MM.1S (cell line): ENCODE results near the gene LRRC8E.

Experiments
- DNase-seq: peaks from one replicate; pipeline ENCODE4 v3.0.0-alpha.2; 2015
- H2AFZ ChIP-seq: fragments of 300-600 bp; sonication (generic); 2 replicates; pipeline ENCODE4 v1.6.0; 2016; ENCODE audit warnings: antibody characterized with exemption, low read length
- H3F3A ChIP-seq: fragments of 300-600 bp; sonication (generic); 2 replicates; pipeline ENCODE4 v1.6.1; 2016; ENCODE audit warnings: mild to moderate bottlenecking, antibody characterized with exemption, low read length, moderate library complexity, mixed read lengths; ENCODE audit not compliant: insufficient read depth
- H3K27ac ChIP-seq: fragments of 300-600 bp; sonication (generic); 2 replicates; pipeline ENCODE4 v1.5.1; 2016; ENCODE audit warnings: mild to moderate bottlenecking, low read length
- H3K27me3 ChIP-seq: fragments of 300-600 bp; sonication (generic); replicated peaks from 2 replicates; pipeline ENCODE4 v1.6.0; 2016; ENCODE audit warnings: low read length; ENCODE audit not compliant: insufficient read depth
- H3K36me3 ChIP-seq: fragments of 300-600 bp; sonication (generic); replicated peaks from 2 replicates; pipeline ENCODE4 v1.6.1; 2016; ENCODE audit warnings: mild to moderate bottlenecking, low read length, mixed read lengths; ENCODE audit not compliant: insufficient read depth
- H3K4me1 ChIP-seq: fragments of 300-600 bp; sonication (generic); 2 replicates; pipeline ENCODE4 v1.6.1; 2016; ENCODE audit warnings: low read length, mixed read lengths
- H3K4me2 ChIP-seq: fragments of 300-600 bp; sonication (generic); 2 replicates; pipeline ENCODE4 v1.6.0; 2016; ENCODE audit warnings: low read depth, low read length
- H3K4me3 ChIP-seq: fragments of 300-600 bp; sonication (generic); 2 replicates; pipeline ENCODE4 v1.5.1; 2016; ENCODE audit warnings: low read length, mixed read lengths
- H3K79me2 ChIP-seq: fragments of 300-600 bp; sonication (generic); 2 replicates; pipeline ENCODE4 v1.6.1; 2016; ENCODE audit warnings: mixed run types, low read length, mixed read lengths
- H3K9ac ChIP-seq: fragments of 300-600 bp; sonication (generic); 2 replicates; pipeline ENCODE4 v1.6.1; 2016; ENCODE audit warnings: low read length, mixed read lengths
- H3K9me2 ChIP-seq: fragments of 300-600 bp; sonication (generic); replicated peaks from 2 replicates; pipeline ENCODE4 v1.6.1; 2016; ENCODE audit warnings: mild to moderate bottlenecking, low read length, mixed read lengths; ENCODE audit not compliant: insufficient read depth
- H3K9me3 ChIP-seq: fragments of 300-600 bp; sonication (generic); replicated peaks from 2 replicates; pipeline ENCODE4 v1.6.1; 2016; ENCODE audit warnings: mild to moderate bottlenecking, low read length, mixed read lengths; ENCODE audit not compliant: insufficient read depth
- H4K20me1 ChIP-seq: fragments of 300-600 bp; sonication (generic); 2 replicates; pipeline ENCODE4 v1.6.1; 2016; ENCODE audit warnings: mild to moderate bottlenecking, low read length, moderate library complexity, mixed read lengths; ENCODE audit not compliant: insufficient read depth
- EZH2 ChIP-seq: fragments of 300-600 bp; sonication (generic); optimal IDR thresholded peaks from 2 replicates; pipeline ENCODE3; 2017; ENCODE audit warnings: low read depth, mild to moderate bottlenecking, antibody characterized with exemption, low read length, mixed read lengths
- EZH2phosphoT487 ChIP-seq: fragments of 300-600 bp; sonication (generic); IDR thresholded peaks from 2 replicates; pipeline ENCODE4 v1.6.1; 2018; ENCODE audit warnings: antibody characterized with exemption, low read length
- TF ChIP-seq, protein P1 (sequence below): fragments of 300-600 bp; sonication (generic); IDR thresholded peaks from 2 replicates; pipeline ENCODE4 v1.5.1; 2016; ENCODE audit warnings: antibody characterized with exemption, low read length, mixed read lengths

The LRRC8E gene

DNA sequence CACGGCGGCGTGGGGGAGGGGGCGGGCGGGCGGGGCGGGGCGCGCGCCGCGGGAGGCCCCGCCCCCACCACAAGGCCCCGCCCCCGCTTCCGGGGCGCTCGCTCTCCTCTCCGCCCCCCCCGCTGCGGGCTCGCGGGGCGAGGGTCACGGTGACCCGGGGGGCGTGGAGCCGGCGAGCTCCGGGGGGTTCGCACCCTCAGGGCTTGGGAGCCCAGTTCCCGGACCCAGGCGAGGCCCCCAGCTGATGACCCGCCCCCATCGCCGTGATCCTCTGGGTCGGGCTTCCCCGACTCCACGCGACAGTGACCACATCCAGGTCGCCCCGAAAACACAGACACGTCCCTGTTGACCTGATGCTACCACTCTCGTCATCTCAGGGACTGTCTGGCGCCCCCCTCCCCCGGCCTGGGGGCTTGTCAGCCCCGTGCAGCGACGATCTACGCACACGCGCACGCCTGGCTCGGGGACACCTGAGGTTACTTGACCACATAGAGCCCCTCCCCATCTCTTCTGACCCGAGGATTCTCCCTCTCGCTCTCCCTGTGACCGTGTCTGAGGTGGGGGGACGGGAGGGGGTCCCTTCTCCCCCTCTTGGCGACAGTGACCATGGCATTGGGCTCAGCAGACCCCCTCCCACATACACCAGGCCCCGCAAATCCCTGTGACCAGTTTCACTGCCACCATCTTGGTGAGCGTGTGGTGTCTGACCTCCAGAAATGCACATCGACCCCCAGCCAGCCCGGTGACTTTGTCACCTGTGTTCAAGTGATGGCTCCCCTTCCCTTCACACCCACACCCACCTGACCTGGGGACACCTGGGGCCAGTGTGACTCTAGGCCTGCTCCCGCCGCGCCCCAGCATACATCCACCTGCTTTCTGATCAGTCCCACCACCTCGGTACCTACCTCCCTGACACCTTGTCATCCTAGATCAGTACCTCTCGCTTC is 16.0 kb downstream of the LRRC8E start:
- H3K9me3 ChIP-seq: no peaks in the 10 kb centered on the region
- peaks cover 19% of the 10 kb centered on the region for H4K20me1 ChIP-seq
- peak overlapping the region; percentile 56 for H3K9ac ChIP-seq
- H3K27me3 ChIP-seq: peaks cover 10% of the 10 kb centered on the region; the same call in 1 of the 2 replicates
- H3K4me2 ChIP-seq: peak overlapping the region; percentile 94
- peaks cover 14% of the 10 kb centered on the region; the same call in 1 of the 2 replicates for H3K4me1 ChIP-seq
- no peak overlapping the region for H2AFZ ChIP-seq
- H3K79me2 ChIP-seq: peaks cover 59% of the 10 kb centered on the region
- H3K4me3 ChIP-seq: peak overlapping the region; percentile 75
- DNase-seq: peak; percentile 42
- H3K27ac ChIP-seq: no peak overlapping the region
- H3F3A ChIP-seq: no peaks in the 10 kb centered on the region
- no peaks in the 10 kb centered on the region for H3K36me3 ChIP-seq
- no peak for TF ChIP-seq EZH2phosphoT487
- TF ChIP-seq EZH2: no peak
- H3K9me2 ChIP-seq: no peaks in the 10 kb centered on the region

DNA sequence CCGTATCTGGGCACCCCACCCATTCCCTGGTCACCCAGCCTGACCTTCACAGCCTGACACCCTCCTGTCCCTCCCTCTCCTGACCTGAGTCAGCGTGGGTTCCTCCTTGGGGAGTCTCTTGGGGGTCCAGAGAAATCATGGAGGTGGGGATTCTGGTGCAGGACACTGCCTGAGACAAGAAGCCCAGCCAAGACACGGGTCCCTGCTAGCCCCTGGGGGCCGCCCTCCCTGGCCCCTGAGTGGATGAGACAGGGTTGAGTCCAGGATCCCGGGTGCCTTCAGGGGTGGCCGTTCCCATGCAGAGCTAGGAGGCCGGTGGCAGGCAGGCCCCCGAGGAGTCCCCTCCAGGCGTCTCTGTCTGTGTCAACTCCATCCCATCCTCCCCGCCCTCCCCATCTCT is 17.0 kb downstream of the LRRC8E start:
- H3K4me3 ChIP-seq: peak overlapping the region; percentile 75; the same call in 1 of the 2 replicates
- no peak for DNase-seq
- TF ChIP-seq EZH2phosphoT487 (no peak), EZH2 (no peak)
- H3K27me3 ChIP-seq: peaks cover 7% of the 10 kb centered on the region; the same call in 1 of the 2 replicates
- H3K9me2 ChIP-seq: no peaks in the 10 kb centered on the region
- peaks cover 14% of the 10 kb centered on the region; the same call in 1 of the 2 replicates for H3K4me1 ChIP-seq
- peak overlapping the region; percentile 56; the same call in 1 of the 2 replicates for H3K9ac ChIP-seq
- peaks cover 60% of the 10 kb centered on the region for H3K79me2 ChIP-seq
- H2AFZ ChIP-seq: no peak overlapping the region
- no peaks in the 10 kb centered on the region for H3K9me3 ChIP-seq
- H3F3A ChIP-seq: no peaks in the 10 kb centered on the region
- H3K27ac ChIP-seq: no peak overlapping the region
- H4K20me1 ChIP-seq: peaks cover 20% of the 10 kb centered on the region
- no peaks in the 10 kb centered on the region for H3K36me3 ChIP-seq
- H3K4me2 ChIP-seq: peak overlapping the region; percentile 94; the same call in 1 of the 2 replicates

DNA sequence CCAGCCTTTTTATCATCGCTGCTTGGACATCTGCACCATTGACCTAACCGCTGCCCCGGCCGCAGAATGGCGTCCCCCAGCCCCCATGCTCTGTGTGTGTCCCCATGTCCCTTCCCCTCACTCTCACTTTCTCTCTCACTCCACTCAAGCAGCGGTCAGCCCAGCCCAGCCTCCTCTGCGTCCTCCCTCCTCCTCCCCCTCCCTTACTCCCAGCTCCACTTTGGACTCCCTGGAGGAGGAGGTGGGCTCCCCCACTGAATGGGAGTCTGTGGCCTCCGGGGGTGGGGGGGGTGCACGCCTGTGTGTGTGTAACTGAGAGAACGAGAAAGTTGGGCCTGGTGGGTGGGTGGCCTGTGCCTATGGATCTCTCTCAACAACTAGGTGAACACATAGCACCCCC is 17.5 kb downstream of the LRRC8E start:
- Histone ChIP-seq H3K36me3 (no peaks in the 10 kb centered on the region; the same call in 1 of the 2 replicates), H3K79me2 (peaks cover 60% of the 10 kb centered on the region), H3K4me1 (peaks cover 14% of the 10 kb centered on the region; the same call in 1 of the 2 replicates), H3K9me3 (no peaks in the 10 kb centered on the region), H3K9ac (no peak overlapping the region), H2AFZ (no peak overlapping the region), H4K20me1 (peaks cover 25% of the 10 kb centered on the region), H3K27ac (no peak overlapping the region), H3F3A (no peaks in the 10 kb centered on the region), H3K4me3 (no peak overlapping the region), H3K27me3 (peaks cover under 1% of the 10 kb centered on the region; the same call in 1 of the 2 replicates), H3K4me2 (no peak overlapping the region), H3K9me2 (no peaks in the 10 kb centered on the region)
- no peak for DNase-seq
- TF ChIP-seq EZH2 (no peak), EZH2phosphoT487 (no peak)
- TF ChIP-seq, protein P1, sequence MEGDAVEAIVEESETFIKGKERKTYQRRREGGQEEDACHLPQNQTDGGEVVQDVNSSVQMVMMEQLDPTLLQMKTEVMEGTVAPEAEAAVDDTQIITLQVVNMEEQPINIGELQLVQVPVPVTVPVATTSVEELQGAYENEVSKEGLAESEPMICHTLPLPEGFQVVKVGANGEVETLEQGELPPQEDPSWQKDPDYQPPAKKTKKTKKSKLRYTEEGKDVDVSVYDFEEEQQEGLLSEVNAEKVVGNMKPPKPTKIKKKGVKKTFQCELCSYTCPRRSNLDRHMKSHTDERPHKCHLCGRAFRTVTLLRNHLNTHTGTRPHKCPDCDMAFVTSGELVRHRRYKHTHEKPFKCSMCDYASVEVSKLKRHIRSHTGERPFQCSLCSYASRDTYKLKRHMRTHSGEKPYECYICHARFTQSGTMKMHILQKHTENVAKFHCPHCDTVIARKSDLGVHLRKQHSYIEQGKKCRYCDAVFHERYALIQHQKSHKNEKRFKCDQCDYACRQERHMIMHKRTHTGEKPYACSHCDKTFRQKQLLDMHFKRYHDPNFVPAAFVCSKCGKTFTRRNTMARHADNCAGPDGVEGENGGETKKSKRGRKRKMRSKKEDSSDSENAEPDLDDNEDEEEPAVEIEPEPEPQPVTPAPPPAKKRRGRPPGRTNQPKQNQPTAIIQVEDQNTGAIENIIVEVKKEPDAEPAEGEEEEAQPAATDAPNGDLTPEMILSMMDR: no peak

DNA sequence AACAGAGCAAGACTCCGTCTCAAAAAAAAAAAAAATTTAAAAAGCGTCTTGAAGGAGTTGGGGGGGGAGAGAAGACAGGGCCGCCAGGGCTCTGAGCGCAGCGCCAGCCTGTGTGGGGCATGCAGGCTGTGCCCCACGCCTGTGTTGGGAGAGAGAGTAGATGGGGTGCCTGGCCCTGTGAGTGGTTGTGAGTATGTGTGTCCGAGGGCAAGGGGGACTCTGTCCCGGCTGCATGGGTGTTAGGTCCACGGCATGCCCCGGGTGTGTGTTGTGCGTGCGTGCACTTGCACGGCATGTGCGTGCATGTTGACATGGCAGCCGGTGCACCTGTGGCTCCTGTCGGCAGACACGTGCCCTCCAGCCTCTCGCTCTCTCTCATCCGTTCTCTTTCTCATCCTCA is 18.8 kb downstream of the LRRC8E start:
- Histone ChIP-seq H3K9ac (no peak overlapping the region), H3K27me3 (no peaks in the 10 kb centered on the region; the same call in 1 of the 2 replicates), H2AFZ (no peak overlapping the region), H4K20me1 (peaks cover 25% of the 10 kb centered on the region), H3F3A (no peaks in the 10 kb centered on the region), H3K27ac (no peak overlapping the region), H3K9me3 (no peaks in the 10 kb centered on the region), H3K4me1 (peaks cover 14% of the 10 kb centered on the region; the same call in 1 of the 2 replicates), H3K4me2 (no peak overlapping the region), H3K36me3 (no peaks in the 10 kb centered on the region; the same call in 1 of the 2 replicates), H3K9me2 (no peaks in the 10 kb centered on the region), H3K79me2 (peaks cover 60% of the 10 kb centered on the region), H3K4me3 (no peak overlapping the region)
- TF ChIP-seq, protein P1: no peak
- no peak for TF ChIP-seq EZH2
- no peak for TF ChIP-seq EZH2phosphoT487
- DNase-seq: no peak
